ENCODE measurements around the gene MTF2.
"Not testable (repeated sequence)": the region's sequence is repeated elsewhere in the genome, so short reads cannot be mapped to it uniquely, and the experiment has no call there.

The MTF2 gene

DNA sequence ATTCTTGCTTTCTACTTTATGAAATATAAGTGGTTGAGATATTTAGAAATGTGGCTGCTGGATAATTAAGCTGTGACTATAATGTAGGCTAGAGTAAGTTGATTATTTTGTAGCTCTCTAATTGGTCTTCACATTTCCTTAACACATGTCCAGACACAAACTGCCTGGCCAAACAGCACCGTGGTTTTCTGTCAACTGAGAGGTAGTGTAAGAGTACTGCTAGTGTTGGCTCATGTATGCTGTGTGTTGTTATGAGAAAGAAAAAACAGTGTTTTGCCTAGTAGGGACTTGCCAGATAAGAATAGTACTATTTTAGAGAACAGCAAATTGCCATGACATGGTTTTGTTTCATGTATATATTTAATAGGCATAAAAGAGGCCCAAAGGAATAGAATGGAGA, 64.1 kb downstream of the MTF2 start:
- DNase-seq (ENCODE audit: low read depth) = no peak

DNA sequence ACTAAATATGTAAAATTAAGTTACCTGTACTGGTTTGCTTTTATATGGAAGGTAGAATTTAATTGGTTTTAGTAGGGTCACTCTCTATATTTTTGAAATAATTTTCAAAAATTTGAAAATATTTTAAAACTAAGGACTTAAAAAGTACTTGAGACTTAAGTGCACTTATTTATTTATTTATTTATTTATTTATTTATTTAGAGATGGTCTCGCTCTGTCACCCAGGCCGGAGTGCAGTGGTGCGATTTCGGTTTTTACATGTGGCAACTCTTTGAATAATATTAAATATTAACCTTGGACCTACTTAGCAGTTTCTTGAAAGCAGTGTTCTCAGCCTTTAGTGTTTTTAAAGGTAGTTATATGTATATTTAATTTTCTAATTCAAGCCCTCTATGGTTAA, 64.7 kb downstream of the MTF2 start:
- DNase-seq (ENCODE audit: low read depth) = no peak

DNA sequence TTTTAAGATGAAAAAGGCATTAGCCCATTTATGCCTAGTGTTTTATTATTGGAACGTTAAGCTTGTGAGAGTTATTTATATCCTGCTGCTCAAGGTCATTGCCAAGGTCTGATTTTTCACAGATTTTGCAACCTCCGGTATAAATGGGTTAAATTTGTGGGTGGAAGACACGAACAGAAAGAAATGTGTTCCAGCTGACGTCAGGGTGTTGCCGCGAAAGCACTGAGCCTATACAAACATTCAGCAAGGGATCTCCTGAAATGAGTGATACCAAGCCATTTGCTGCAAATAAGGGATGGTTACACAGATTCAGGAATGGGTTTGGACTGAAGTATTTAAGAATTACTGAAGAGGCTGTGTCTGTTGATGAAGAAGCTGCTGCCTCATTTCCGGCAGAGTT, 68.9 kb downstream of the MTF2 start:
- DNase-seq (ENCODE audit: low read depth) = no peak

DNA sequence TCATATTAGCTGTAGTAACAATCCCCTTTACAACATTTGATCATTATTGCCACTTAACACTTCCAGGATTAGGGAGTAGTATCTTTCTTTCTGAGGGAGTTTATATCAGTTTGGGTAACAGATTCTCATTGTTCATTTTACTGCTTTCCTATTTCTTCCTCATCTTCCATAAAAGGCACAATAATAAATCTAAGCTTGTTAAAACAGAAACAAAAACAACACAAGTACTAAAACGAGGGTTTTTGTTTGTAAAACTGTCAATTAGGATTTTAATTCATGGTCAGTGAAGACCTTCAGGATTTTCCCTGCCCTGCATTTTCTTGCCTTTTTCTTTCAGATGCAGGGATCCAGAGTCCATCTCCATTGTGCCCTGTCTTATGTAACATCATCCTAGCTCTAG, 71.6 kb downstream of the MTF2 start:
- no peak for DNase-seq (ENCODE audit: low read depth)

DNA sequence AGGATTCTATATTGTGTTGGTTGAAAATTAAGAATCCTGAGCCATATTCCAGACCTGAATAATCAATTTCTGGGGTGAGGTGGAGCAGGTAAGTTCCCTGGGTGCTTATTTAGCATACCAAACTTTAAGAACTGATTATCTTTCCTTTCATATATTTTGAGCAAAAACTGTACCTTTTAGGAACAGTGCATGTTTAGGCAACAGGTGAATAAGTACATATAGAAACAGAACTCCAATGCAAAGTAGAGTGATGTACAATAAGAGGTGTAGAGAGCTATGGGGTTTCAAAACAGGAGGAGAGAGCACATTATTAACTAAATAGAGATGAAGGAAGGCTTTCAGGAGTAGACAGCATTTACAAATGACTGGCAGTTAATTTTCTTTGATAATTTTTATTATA, 72.4 kb downstream of the MTF2 start:
- DNase-seq (ENCODE audit: low read depth) = no peak

DNA sequence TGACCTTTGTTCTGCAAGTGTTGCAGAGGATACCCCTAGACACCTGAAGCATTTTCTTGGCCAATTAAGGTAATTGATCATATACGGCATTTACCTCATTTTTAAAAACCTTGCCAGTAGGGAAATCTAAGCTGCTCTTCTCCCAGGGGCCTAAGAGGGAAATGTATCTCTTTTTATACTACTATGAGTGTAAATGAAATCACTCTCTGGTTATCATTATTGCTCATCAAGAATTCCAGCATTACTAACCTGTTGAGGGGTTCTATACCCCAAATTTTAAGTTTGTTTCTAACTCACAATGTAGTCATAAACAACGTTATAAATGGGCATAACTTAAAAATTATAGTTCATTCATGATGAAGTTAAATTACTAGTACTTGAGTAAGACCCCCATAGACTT, 73.8 kb downstream of the MTF2 start:
- DNase-seq (ENCODE audit: low read depth) = no peak

DNA sequence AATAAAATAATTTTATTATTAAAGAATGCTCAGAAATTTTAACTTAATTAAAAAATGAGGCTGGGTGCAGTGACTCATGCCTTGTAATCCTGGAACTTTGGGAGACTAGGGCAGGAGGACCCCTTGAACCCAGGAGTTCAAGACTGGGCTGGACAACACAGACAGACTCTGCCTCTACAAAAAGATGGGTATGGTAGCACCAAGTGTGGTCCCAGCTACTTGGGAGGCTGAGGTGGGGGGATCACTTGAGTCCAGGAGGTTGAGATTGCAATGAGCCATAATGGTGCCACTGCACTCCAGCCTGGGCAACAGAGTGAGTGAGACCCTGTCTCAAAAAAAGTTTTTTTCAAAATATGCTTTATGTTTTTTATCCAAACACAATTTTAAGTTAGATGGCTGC, 75.8 kb downstream of the MTF2 start:
- no peak for DNase-seq (ENCODE audit: low read depth)

DNA sequence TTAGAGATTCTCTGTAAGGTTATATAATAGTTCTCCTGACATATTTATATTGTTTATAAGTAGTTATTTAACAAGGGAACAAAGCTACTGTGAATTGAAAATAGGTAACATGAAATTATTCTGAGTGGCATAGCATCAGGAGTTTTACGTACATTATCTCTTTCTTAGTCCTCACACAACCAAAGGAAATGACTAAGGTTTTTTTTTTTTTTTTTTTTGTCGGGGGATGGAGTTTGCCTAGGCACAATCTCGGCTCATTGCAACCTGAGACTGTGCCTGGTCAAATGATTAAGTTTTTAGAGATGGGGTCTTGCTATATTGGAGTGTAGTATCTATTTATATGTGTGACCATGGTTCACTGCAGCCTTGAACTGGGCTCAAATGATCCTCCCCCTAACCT, 76.3 kb downstream of the MTF2 start:
- no peak for DNase-seq (ENCODE audit: low read depth)

DNA sequence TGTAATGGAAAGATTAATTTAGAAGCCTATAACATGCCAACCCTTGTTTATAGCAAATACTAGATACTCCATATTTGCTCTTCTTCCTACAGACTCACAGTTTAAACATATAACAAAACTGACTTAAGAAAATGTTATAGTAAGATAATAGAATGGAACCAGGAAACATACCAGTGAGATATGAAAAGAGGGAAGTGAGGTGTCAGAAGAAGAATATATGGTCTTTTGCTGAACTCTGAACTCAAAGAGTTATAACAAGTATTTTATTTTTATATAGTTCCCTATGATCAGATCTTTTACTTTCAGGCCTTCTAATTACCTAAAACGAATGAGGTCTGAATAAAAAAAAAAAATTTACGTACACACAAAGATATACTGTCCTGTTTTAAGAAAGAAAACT, 80.3 kb downstream of the MTF2 start:
- DNase-seq (ENCODE audit: low read depth) = no peak

DNA sequence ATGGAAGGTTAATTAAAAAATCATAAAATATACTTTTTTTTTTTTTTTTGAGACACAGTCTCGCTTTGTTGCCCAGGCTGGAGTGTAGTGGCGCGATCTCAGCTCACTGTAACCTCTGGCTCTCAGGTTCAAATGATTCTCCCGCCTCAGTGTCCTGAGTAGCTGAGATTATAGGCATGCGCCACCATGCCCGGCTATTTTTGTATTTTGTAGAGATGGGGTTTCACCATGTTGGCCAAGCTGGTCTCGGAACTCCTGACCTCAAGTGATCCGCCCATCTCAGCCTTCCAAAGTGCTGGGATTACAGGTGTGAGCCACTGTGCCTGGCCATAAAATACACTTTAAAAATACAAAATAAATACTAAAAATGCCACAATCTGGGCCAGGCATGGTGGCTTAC, 84.2 kb downstream of the MTF2 start:
- not testable (repeated sequence) for DNase-seq (ENCODE audit: low read depth)

DNA sequence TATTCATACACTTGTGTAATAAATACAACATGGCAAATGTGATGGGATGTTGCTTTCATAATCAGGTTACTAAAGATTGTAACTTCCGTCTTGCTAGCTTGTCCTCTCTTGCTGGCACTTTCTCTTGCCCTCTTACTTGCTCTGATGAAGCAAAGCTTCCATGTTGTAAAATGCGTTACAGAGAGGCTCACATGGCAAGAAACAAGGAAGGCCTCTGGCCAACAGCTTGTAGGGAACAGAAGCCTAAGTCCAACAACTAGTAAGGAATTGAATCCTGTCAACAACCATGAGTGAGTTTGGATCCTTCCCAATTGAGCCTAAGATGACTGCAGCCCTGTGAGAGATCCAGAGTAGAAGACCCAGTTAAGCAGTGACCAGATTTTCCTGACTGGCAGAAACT, 85.7 kb downstream of the MTF2 start:
- no peak for DNase-seq (ENCODE audit: low read depth)

DNA sequence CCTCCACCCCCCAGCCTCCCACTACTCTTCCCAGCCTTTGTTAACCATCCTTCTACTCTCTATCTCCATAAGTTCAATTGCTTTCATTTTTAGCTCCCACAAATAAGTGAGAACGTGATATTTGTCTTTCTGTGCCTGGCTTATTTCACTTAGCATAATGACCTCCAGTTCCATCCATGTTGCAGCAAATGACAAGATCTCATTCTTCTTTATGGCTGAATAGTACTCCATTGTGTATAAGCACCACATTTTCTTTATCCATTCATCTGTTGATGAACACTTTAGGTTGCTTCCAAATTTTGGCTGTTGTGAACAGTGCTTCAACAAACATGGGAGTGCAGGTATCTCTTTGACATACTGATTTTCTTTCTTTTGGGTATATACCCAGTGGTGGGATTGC, 86.8 kb downstream of the MTF2 start:
- DNase-seq (ENCODE audit: low read depth) = not testable (repeated sequence)

DNA sequence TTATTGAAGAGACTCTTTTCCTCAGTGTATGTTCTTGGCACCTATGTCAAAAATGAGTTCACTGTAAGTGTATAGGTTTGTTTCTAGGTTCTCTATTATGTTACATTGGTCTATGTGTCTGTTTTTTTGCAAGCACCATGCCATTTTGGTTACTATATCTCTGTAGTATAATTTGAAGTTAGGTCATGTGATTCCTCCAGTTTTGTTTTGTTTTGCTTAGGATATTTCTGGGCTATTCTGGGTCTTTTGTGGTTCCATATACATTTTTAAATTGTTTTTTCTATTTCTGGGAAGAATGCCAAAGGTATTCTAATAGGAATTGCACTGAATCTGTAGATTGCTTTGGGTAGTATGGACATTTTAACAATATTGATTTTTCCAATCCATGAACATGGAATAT, 87.9 kb downstream of the MTF2 start:
- DNase-seq (ENCODE audit: low read depth) = no peak

DNA sequence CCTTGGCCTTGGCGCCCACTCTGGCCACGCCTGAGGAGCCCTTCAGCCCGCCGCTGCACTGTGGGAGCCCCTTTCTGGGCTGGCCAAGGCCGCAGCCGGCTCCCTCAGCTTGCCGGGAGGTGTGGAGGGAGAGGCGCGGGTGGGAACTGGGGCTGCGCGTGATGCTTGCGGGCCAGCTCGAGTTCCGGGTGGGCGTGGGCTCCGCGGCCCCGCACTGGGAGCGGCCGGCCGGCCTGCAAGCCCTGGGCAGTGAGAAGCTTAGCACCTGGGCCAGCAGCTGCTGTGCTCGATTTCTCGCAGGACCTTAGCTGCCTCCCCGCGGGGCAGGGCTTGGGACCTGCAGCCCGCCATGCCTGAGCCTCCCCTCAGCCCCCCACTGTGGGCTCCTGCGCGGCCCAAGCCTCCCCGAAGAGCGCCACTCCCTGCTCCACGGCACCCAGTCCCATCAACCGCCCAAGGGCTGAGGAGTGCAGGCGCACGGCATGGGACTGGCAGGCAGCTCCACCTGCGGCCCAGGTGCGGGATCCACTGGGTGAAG, 91.1 kb downstream of the MTF2 start:
- not testable (repeated sequence) for DNase-seq (ENCODE audit: low read depth)

DNA sequence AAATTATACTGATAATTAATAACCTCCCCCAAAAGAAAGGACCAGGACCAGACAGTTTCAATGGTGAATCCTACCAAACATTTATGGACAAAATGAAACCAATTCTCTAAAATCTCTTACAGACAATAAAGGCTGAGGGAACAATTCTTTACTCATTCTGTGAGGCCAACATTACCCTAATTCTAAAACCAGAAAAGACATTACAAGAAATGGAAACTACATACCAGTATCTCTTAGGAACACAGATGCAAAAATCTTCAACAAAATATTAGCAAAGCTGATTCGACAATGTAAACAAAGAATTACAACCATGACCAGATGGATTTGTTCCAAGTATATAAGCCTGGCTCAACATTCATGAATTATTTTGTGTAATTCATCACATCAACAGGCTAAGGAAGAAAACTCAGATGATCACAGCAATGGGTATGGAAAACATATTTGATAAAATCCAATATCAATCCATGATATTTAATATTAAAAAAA, 92.5 kb downstream of the MTF2 start:
- no peak for DNase-seq (ENCODE audit: low read depth)

DNA sequence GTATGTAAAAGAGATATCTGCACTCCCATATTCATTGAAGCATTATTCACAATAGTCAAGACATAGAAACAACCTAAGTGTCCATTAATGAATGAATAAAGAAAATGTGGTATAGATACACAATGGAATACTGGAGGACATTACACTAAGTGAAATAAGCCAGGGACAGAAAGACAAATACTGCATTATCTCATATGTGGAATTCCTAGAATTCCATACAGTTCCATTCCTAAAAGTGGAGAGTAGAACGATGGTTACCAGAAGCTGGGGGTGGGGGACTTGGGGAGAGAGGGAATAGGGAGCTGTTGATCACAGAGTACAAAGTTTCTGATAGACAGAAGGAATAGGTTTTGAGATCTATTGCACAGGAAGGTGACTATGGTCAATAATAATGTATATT, 93.7 kb downstream of the MTF2 start:
- no peak for DNase-seq (ENCODE audit: low read depth)

DNA sequence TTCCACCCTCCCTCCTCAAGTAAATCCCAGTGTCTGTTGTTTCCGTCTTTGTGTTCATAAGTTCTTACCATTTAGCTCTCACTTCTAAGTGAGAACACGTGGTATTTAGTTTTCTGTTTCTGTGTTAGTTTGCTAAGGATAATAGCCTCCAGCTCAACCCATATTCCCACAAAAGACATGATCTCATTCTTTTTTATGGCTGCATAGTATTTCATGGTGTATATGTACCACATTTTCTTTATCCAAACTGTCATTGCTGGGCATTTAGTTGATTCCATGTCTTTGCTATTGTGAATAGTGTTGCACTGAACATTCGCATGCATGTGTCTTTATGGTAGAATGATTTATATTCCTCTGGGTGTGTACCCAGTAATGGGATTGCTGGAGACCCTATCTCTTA, 95.6 kb downstream of the MTF2 start:
- not testable (repeated sequence) for DNase-seq (ENCODE audit: low read depth)

DNA sequence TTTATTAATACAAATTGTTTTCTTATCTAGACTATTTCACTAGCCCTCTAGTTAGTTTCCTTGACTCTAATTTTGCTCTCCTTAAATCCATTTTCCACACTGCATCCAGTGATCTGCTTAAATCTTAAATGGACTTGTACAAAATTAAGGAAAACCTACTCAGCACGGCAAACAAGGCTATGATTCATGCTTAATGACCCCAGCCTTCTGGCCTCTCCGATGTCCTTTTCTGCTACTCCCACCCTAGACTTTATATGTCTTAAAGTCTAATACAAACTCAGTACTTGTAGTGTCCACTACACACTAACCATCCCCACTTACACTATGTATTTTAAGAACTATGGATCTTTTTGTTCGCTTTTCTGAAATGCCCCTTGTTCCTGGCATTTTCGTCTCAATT, 98.9 kb downstream of the MTF2 start:
- no peak for DNase-seq (ENCODE audit: low read depth)

DNA sequence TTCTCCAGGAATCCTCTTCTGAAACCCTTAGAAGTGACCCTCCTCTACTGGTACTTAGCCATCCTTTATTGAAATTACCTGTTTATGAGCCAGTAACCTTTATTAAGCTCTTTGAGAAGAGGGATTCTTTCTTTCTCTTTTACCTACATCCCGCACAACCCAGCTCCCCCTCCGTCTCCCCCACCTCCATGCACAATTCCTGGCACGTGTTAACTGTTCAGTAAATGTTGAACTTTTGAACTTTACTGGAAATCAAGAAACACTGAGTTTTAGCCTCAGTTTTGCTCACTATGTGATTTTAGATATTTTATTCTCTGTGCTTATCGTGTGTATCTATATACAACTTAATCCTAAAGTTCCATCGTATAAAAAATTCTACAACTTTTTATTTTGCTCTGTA, 99.3 kb downstream of the MTF2 start:
- DNase-seq (ENCODE audit: low read depth) = no peak

DNA sequence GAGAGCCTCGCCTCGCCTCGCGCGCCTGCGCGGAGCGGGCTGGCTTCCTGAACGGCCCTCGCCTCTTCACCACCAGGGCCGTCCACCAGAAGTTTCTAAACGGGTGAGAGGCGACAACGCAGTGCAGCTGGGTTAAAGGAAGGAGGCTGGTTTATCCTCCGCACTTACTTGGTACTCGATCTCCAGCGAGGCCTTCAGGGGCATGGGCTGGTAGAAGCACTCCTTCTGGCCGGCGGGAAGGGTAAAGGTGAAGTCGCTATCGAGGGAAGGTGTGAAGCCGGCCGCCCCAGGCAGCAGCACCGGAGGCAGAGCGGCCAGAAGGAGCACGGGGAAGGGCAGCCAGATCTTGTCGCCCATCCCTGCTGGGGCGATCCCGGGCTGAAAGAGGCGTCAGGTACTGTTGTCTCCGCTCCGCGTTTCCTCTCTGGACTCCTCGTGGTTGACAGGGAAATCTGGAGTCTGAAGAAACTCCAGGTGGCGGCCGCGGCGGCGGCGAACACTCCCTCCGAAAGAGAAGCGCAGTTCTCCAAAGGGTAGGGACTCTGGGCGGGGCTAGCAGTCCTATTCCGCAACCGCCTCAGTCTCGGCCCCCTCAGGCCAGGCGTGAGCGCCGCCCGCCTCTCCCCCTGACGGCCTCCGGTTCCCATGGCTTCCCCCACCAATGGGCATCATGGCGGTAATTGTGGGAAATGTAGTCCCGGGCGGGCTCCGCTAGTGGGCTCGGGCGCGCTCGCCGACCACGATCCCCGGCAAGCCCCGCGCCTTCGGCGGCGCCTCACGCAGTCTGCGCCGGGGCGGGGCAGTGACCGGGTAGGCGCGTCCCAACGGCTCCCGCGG, 101.0 kb downstream of the MTF2 start, which contains the start of gene TMED5:
TSS of gene TMED5 (minus strand) at position 528 of the 837 bp plus-strand sequence. CDS start at position 357, 171 bp downstream.
- DNase-seq (ENCODE audit: low read depth) = peak; percentile 94

DNA sequence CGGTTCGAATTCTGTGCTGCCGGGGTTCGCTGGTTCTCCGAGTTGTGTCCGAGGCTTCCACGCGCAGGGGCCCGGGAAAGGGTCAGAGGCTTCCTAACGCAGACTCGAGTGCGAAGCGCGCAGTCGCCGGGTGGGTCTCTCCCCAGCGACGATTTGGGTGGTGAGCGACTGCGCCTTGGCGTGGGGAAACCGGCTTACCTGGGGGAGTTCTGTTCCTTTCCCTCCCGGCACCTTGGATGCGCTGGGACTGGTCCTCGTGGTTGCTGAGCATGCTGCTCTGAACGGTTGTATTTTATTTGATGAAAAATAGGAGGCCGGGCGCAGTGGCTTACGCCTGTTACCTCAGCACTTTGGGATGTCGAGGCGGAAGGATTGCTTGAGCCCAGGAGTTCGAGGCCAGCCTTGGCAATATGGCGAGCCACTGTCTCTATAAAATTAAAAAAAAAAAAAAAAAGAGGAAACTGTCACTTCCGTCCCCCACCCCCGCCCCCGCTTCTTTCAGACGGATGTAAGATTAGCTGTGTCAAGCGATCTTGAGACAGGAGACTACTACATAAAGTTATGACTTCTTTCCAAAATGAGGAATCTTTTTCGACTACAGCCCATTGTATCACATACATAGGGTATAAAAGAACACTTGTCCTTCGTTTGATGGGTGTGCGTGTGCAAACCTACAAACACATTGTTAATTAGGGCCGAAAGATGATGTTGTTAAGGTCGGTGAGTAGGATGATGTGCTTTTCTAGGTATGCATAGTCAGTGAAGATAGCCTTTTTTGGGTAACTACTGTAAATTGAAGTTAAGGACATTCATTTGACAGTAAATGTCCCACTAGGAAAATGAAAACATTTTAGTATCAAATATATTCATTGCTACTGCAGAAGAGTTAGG, 101.9 kb downstream of the MTF2 start, which contains the start of gene CCDC18:
TSS of gene CCDC18 (plus strand) at position 2 of the 891 bp plus-strand sequence. CDS start 2,638 bp downstream, outside the sequence.
- no peak for DNase-seq (ENCODE audit: low read depth)

DNA sequence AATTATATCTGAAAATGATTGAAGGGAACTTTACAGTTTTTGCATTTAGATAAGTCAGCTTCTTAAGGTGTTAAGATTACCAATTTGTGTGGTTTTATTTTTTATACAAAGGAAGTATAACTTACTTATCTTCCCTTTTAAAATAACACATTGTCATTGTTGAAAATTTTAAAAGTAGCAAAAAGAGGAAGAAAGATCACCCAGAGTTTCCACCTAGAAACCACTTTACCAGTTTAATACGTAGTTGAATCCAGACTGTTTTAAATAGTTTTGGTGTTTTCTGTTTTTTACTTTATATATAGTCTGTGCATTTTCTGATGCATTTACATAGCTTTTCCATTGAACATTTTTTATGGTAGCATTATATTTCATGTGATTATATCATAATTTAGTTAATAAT, 107.6 kb downstream of the MTF2 start:
- no peak for DNase-seq (ENCODE audit: low read depth)

Data from stimulated activated CD8-positive, alpha-beta memory T cell treated with anti-CD3 and anti-CD28 coated beads, Interleukin-12 subunit alpha, Interleukin-12 subunit beta, amount 100 ng/mL, for 4 hours (primary cell).